Parathyroid adenoma (tissue), 2 donors: Measurements from ENCODE around the gene DDIT4L.
"Not testable (repeated sequence)": the region's sequence is repeated elsewhere in the genome, so short reads cannot be mapped to it uniquely, and the experiment has no call there.

Experiments used
- H2AFZ ChIP-seq: fragments of 300-600 bp; sonication (generic); one replicate; pipeline ENCODE4 v1.7.0; 2017; ENCODE audit warnings: antibody characterized with exemption, mild to moderate bottlenecking
- H3K27ac ChIP-seq: fragments of 300-600 bp; sonication (generic); one replicate; pipeline ENCODE4 v1.7.0; 2017
- H3K27me3 ChIP-seq: fragments of 300-600 bp; sonication (generic); one replicate; pipeline ENCODE4 v1.7.0; 2017; ENCODE audit warnings: low read length; ENCODE audit not compliant: control insufficient read depth, insufficient read depth
- H3K36me3 ChIP-seq: fragments of 300-600 bp; sonication (generic); one replicate; pipeline ENCODE4 v1.7.0; 2017; ENCODE audit warnings: low read length; ENCODE audit not compliant: control insufficient read depth, insufficient read depth
- H3K4me1 ChIP-seq: fragments of 300-600 bp; sonication (generic); one replicate; pipeline ENCODE4 v1.7.0; 2017; ENCODE audit warnings: control low read depth
- H3K4me2 ChIP-seq: fragments of 300-600 bp; sonication (generic); one replicate; pipeline ENCODE4 v1.7.0; 2017; ENCODE audit warnings: low read length
- H3K4me3 ChIP-seq: fragments of 300-600 bp; sonication (generic); one replicate; pipeline ENCODE4 v1.7.0; 2017; ENCODE audit warnings: low read depth, low read length
- H3K79me2 ChIP-seq: fragments of 300-600 bp; sonication (generic); one replicate; pipeline ENCODE4 v1.7.0; 2017; ENCODE audit warnings: control low read depth
- H3K9ac ChIP-seq: fragments of 300-600 bp; sonication (generic); one replicate; pipeline ENCODE4 v1.7.0; 2017; ENCODE audit warnings: mild to moderate bottlenecking
- H3K9me3 ChIP-seq: fragments of 300-600 bp; sonication (generic); one replicate; pipeline ENCODE4 v1.7.0; 2017; ENCODE audit warnings: low read length; ENCODE audit not compliant: control insufficient read depth
- CTCF ChIP-seq: fragments of 300-600 bp; sonication (generic); IDR thresholded peaks from one replicate; pipeline ENCODE4 v1.7.0; 2017; ENCODE audit warnings: antibody characterized with exemption, mild to moderate bottlenecking
- donor health status: primary hyperparathyroidism.

Gene DDIT4L

GRCh38 chr4:100208459-100208858, 18.2 kb upstream of the DDIT4L start:
- no peaks in the 10 kb centered on the region for H3K36me3 ChIP-seq
- H3K9ac ChIP-seq, result no peak overlapping the region
- H3K27me3 ChIP-seq, result no peaks in the 10 kb centered on the region
- H3K27ac ChIP-seq, result no peak overlapping the region
- H3K9me3 ChIP-seq, result no peaks in the 10 kb centered on the region
- H2AFZ ChIP-seq, result no peak overlapping the region
- H3K4me3 ChIP-seq, result no peak overlapping the region
- TF ChIP-seq CTCF, result no peak
- no peaks in the 10 kb centered on the region for H3K4me1 ChIP-seq
- no peak overlapping the region for H3K4me2 ChIP-seq
- no peaks in the 10 kb centered on the region for H3K79me2 ChIP-seq

- Histone ChIP-seq H3K9me3 (no peaks in the 10 kb centered on the region), H3K9ac (no peak overlapping the region), H3K79me2 (no peaks in the 10 kb centered on the region), H3K4me2 (no peak overlapping the region), H3K27ac (no peak overlapping the region), H3K27me3 (no peaks in the 10 kb centered on the region), H3K36me3 (no peaks in the 10 kb centered on the region), H2AFZ (no peak overlapping the region), H3K4me1 (no peaks in the 10 kb centered on the region), H3K4me3 (no peak overlapping the region)
- TF ChIP-seq CTCF, result no peak
Observed at GRCh38 chr4:100206850-100207249, 16.6 kb upstream of the DDIT4L start.

- Histone ChIP-seq H3K4me3 (no peak overlapping the region), H3K79me2 (no peaks in the 10 kb centered on the region), H2AFZ (no peak overlapping the region), H3K27ac (no peak overlapping the region), H3K9me3 (no peaks in the 10 kb centered on the region), H3K9ac (no peak overlapping the region), H3K36me3 (no peaks in the 10 kb centered on the region), H3K27me3 (no peaks in the 10 kb centered on the region), H3K4me1 (no peaks in the 10 kb centered on the region), H3K4me2 (no peak overlapping the region)
- TF ChIP-seq CTCF, result no peak
Observed at GRCh38 chr4:100198061-100198460, 7.8 kb upstream of the DDIT4L start.

GRCh38 chr4:100196388-100197071, 6.3 kb upstream of the DDIT4L start:
- not testable (repeated sequence) for H3K79me2 ChIP-seq, H3K4me2 ChIP-seq, H3K4me3 ChIP-seq, H2AFZ ChIP-seq, H3K4me1 ChIP-seq, H3K27me3 ChIP-seq, H3K9ac ChIP-seq, H3K9me3 ChIP-seq, H3K27ac ChIP-seq, H3K36me3 ChIP-seq

- H3K27me3 ChIP-seq, result no peaks in the 10 kb centered on the region
- peak overlapping the region; percentile 43 for H2AFZ ChIP-seq
- no peaks in the 10 kb centered on the region for H3K79me2 ChIP-seq
- H3K4me2 ChIP-seq, result peak overlapping the region; percentile 77
- no peaks in the 10 kb centered on the region for H3K36me3 ChIP-seq
- no peaks in the 10 kb centered on the region for H3K9me3 ChIP-seq
- TF ChIP-seq CTCF, result no peak
- peak overlapping the region; percentile 63 for H3K4me3 ChIP-seq
- no peak overlapping the region for H3K27ac ChIP-seq
- no peaks in the 10 kb centered on the region for H3K4me1 ChIP-seq
- H3K9ac ChIP-seq, result no peak overlapping the region
Observed at GRCh38 chr4:100190643-100191600, 654 bp upstream of the DDIT4L start.
